Endothelial cell of umbilical vein (primary cell): ENCODE results near the gene FIBCD1. TPM values are rescaled to one million over a fixed set of nuclear protein-coding genes. Genes with fewer than 3 reads are reported as not detected.

Experiments used
- BruUV-seq: library from RNA; stranded (reverse); fragments of 400-500 nt; replicated peaks from 2 replicates; lab custom pipeline; 2021; lab: Mats Ljungman, UMichigan
- CTCF ChIA-PET: fragments of 300-600, 350-600 bp; sonication (Branson Sonifier 250); formaldehyde crosslinking; loops from one replicate; lab custom pipeline; 2021; ENCODE audit warnings: antibody characterized with exemption, inconsistent platforms; lab: Charles Lee
- POLR2A ChIA-PET: fragments of 300-600, 350-600 bp; sonication (Branson Sonifier 250); formaldehyde crosslinking; loops from one replicate; lab custom pipeline; 2021; ENCODE audit warnings: antibody characterized with exemption, inconsistent platforms; lab: Charles Lee
- DNase-seq: peaks from one replicate; pipeline ENCODE4 v3.0.0-alpha.2; 2011; ENCODE audit warnings: low read depth, low spot score
- FAIRE-seq: peaks from 2 replicates; lab custom pipeline; 2011; peaks lifted over from hg19 to GRCh38; lab: Jason Lieb, UNC
- H2AFZ ChIP-seq: 2 replicates; pipeline ENCODE4 v1.6.0; 2012; ENCODE audit warnings: low read depth, low read length, control low read depth, inconsistent platforms
- H3K27ac ChIP-seq: 2 replicates; pipeline ENCODE4 v1.5.1; 2011; ENCODE audit warnings: low read depth, mild to moderate bottlenecking, control low read depth, low read length, moderate library complexity; ENCODE audit not compliant: insufficient read depth
- H3K27me3 ChIP-seq, 2 experiments: 2 replicates each; pipeline versions ENCODE4 v1.6.0 to v1.6.1; 2011; ENCODE audit warnings: low read length in 2 of 2, mixed read lengths in 1 of 2; ENCODE audit not compliant: control insufficient read depth in 2 of 2, insufficient read depth in 2 of 2
- H3K36me3 ChIP-seq, 2 experiments: 2 replicates in 1 of 2; 3 replicates in 1 of 2; pipeline ENCODE4 v1.5.1; 2011; ENCODE audit warnings: low read length in 2 of 2, mild to moderate bottlenecking in 1 of 2, moderate library complexity in 1 of 2; ENCODE audit not compliant: control insufficient read depth in 2 of 2, insufficient read depth in 2 of 2; ENCODE audit errors: extremely low read depth in 1 of 2
- H3K4me1 ChIP-seq: 3 replicates; pipeline ENCODE4 v1.5.1; 2011; ENCODE audit warnings: mild to moderate bottlenecking, low read length; ENCODE audit not compliant: control insufficient read depth, insufficient read depth; ENCODE audit errors: extremely low read depth
- H3K4me2 ChIP-seq: 2 replicates; pipeline ENCODE4 v1.6.1; 2011; ENCODE audit warnings: low read length, control low read depth, mixed read lengths; ENCODE audit not compliant: insufficient read depth
- H3K4me3 ChIP-seq, 3 experiments: fragments of 200-600 bp in 1 of 3; sonication (generic), shearing (Covaris generic) in 1 of 3; replicated peaks in 1 of 3; 2 replicates each; pipeline ENCODE4 v1.5.1; 2011 to 2016; ENCODE audit warnings: control low read depth in 3 of 3, low read length in 3 of 3, mild to moderate bottlenecking in 2 of 3, inconsistent platforms in 1 of 3, low read depth in 1 of 3, moderate library complexity in 1 of 3; ENCODE audit not compliant: insufficient read depth in 1 of 3
- H3K79me2 ChIP-seq: 2 replicates; pipeline ENCODE4 v1.6.0; 2012; ENCODE audit warnings: low read length, inconsistent platforms; ENCODE audit not compliant: control insufficient read depth, insufficient read depth
- H3K9ac ChIP-seq: replicated peaks from 2 replicates; pipeline ENCODE3; 2011; ENCODE audit warnings: low read length, control low read depth; ENCODE audit not compliant: insufficient read depth; ENCODE audit errors: extremely low read depth
- H3K9me1 ChIP-seq: replicated peaks from 3 replicates; pipeline ENCODE4 v1.6.0; 2011; ENCODE audit warnings: mild to moderate bottlenecking, low read length; ENCODE audit not compliant: control insufficient read depth, insufficient read depth; ENCODE audit errors: extremely low read depth
- H3K9me3 ChIP-seq: replicated peaks from 2 replicates; pipeline ENCODE4 v1.5.1; 2012; ENCODE audit warnings: low read length, inconsistent platforms; ENCODE audit not compliant: control insufficient read depth, insufficient read depth
- H4K20me1 ChIP-seq: replicated peaks from 2 replicates; pipeline ENCODE3; 2011; ENCODE audit warnings: mild to moderate bottlenecking, low read length; ENCODE audit not compliant: control insufficient read depth, insufficient read depth; ENCODE audit errors: extremely low read depth
- EZH2 ChIP-seq: IDR thresholded peaks from 2 replicates; pipeline ENCODE4 v1.6.1; 2012; ENCODE audit warnings: borderline replicate concordance, low read depth, mild to moderate bottlenecking, moderate library complexity, low read length, inconsistent platforms; ENCODE audit not compliant: severe bottlenecking
- FOS ChIP-seq: IDR thresholded peaks from 2 replicates; pipeline ENCODE4 v1.6.1; 2011; ENCODE audit warnings: mild to moderate bottlenecking, low read length, moderate library complexity, borderline replicate concordance; ENCODE audit not compliant: insufficient read depth
- GATA2 ChIP-seq: IDR thresholded peaks from 2 replicates; pipeline ENCODE4 v1.7.0; 2011; ENCODE audit warnings: low read depth, mild to moderate bottlenecking, moderate library complexity, mixed read lengths, low read length; ENCODE audit not compliant: insufficient read length, insufficient read depth
- JUN ChIP-seq: IDR thresholded peaks from 2 replicates; pipeline ENCODE4 v1.6.1; 2011; ENCODE audit warnings: borderline replicate concordance, low read depth; ENCODE audit not compliant: insufficient read length, insufficient read depth
- MYC ChIP-seq: IDR thresholded peaks from one replicate; pipeline ENCODE4 v1.6.1; 2011; ENCODE audit warnings: mild to moderate bottlenecking, low read depth, low read length
- POLR2A ChIP-seq: IDR thresholded peaks from 2 replicates; pipeline ENCODE4 v1.6.1; 2012; ENCODE audit warnings: low read depth, mild to moderate bottlenecking, control low read depth, low read length
- POLR2AphosphoS5 ChIP-seq: IDR thresholded peaks from 2 replicates; pipeline ENCODE4 v1.6.1; 2012; ENCODE audit warnings: low read depth, mild to moderate bottlenecking, control low read depth, low read length, moderate library complexity; ENCODE audit not compliant: insufficient read depth
- dilution Hi-C: fragments of 300-500 bp; cut with MboI; formaldehyde crosslinking; loops from one replicate; pipeline ENCODE4 v1.15.0; 2019; ENCODE audit warnings: low sequenced_read_pairs; ENCODE audit not compliant: extremely low pct_ligation_motif_present
- intact Hi-C: fragments of 100-400 bp; cut with micrococcal nuclease; formaldehyde crosslinking; loops from one replicate; pipeline ENCODE4 v1.10.0; 2022
- polyA plus RNA-seq, 4 experiments: library from polyadenylated mRNA; depleted of rRNA in 3 of 4; stranded (reverse) in 3 of 4; unstranded in 1 of 4; fragments of >200 nt; gene quantifications; 2 replicates each; pipeline versions ENCODE4 v1.2.1 to v1.2.3, GENCODE V29; 2011 to 2012; ENCODE audit warnings: missing spikeins in 1 of 4
- total RNA-seq: library from RNA; stranded (reverse); gene quantifications from 2 replicates; pipeline ENCODE4 v1.2.3, GENCODE V29; 2021
- TF ChIP-seq, protein P1 (sequence below), 2 donors: IDR thresholded peaks; 1 replicate in 1 of 2; 2 replicates in 1 of 2; pipeline ENCODE4 v1.5.1; 2011; ENCODE audit warnings: low read length in 2 of 2, mild to moderate bottlenecking in 2 of 2, moderate library complexity in 2 of 2, control low read depth in 1 of 2, inconsistent platforms in 1 of 2, low read depth in 1 of 2; ENCODE audit not compliant: insufficient read depth in 1 of 2; ENCODE audit errors: extremely low read depth in 1 of 2
- TF ChIP-seq, protein P2 (sequence below): IDR thresholded peaks from 2 replicates; pipeline ENCODE4 v1.6.1; 2011; ENCODE audit not compliant: insufficient read depth, insufficient read length

FIBCD1 gene
- total and polyA plus RNA-seq, 2 donors (not counting 3 experiments of a cell fraction or from before 2014, with no cell fraction given), result 0.14 TPM; not detected in 1

DNA sequence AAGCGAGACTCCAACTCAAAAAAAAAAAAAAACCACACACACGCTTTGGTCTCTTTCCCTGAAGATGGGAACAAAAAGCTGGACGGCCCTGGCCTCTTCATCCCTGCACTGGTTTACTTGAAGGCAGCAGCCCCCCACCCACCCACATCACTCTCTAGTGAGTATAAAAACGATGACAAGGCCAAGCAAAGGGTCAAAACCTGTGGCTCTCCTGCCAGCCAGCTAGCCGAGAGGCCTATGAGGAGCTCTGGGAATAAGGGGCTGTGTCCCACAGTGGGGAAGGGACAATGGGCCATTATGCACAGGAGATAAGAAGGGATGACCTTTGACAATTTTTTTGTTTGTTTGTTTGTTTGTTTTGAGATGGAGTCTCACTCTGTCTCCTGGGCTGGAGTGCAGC, 55.6 kb downstream of the FIBCD1 start:
- POLR2A ChIA-PET, result no interaction called here
- no TSS peak for BruUV-seq

More for the DNA sequence above, 55.6 kb downstream of the FIBCD1 start:
- H4K20me1 ChIP-seq, result no peaks in the 10 kb centered on the region
- H3K27ac ChIP-seq, result no peak overlapping the region
- H3K9me3 ChIP-seq, result no peaks in the 10 kb centered on the region
- FAIRE-seq (no peak), DNase-seq (no peak)
- TF ChIP-seq EZH2, result no peak
- no peak for TF ChIP-seq GATA2
- TF ChIP-seq POLR2AphosphoS5, result no peak
- TF ChIP-seq, protein P1, sequence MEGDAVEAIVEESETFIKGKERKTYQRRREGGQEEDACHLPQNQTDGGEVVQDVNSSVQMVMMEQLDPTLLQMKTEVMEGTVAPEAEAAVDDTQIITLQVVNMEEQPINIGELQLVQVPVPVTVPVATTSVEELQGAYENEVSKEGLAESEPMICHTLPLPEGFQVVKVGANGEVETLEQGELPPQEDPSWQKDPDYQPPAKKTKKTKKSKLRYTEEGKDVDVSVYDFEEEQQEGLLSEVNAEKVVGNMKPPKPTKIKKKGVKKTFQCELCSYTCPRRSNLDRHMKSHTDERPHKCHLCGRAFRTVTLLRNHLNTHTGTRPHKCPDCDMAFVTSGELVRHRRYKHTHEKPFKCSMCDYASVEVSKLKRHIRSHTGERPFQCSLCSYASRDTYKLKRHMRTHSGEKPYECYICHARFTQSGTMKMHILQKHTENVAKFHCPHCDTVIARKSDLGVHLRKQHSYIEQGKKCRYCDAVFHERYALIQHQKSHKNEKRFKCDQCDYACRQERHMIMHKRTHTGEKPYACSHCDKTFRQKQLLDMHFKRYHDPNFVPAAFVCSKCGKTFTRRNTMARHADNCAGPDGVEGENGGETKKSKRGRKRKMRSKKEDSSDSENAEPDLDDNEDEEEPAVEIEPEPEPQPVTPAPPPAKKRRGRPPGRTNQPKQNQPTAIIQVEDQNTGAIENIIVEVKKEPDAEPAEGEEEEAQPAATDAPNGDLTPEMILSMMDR (IDR thresholded peaks at IDR 0.05; ENCODE audit: extremely low read depth in 1 of 2, insufficient read depth in 1 of 2, low read depth in 1 of 2, low read length in 2 of 2), result no peak
- no peak for TF ChIP-seq FOS
- no peak for TF ChIP-seq MYC
- no peak for TF ChIP-seq POLR2A
- TF ChIP-seq JUN, result no peak
- TF ChIP-seq, protein P2, sequence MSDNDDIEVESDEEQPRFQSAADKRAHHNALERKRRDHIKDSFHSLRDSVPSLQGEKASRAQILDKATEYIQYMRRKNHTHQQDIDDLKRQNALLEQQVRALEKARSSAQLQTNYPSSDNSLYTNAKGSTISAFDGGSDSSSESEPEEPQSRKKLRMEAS, result no peak
- dilution Hi-C loops (no loop called here), intact Hi-C loops (no loop called here)
- no peak overlapping the region for H3K9ac ChIP-seq
- H2AFZ ChIP-seq, result no peak overlapping the region
- H3K4me1 ChIP-seq, result no peaks in the 10 kb centered on the region
- peaks cover 3% of the 10 kb centered on the region for H3K79me2 ChIP-seq
- H3K9me1 ChIP-seq, result no peaks in the 10 kb centered on the region
- CTCF ChIA-PET, result interaction anchor here (0.6 to 1.9 kb wide), 3 partner anchors 9 to 163 kb away, joined by 3 to 8 read pairs (median 4); no protein-coding TSS in a partner anchor
- no peak overlapping the region for H3K4me3 ChIP-seq
- H3K36me3 ChIP-seq, result peaks cover 52 to 77% of the 10 kb centered on the region in 2 experiments
- H3K27me3 ChIP-seq, result no peaks in the 10 kb centered on the region
- H3K4me2 ChIP-seq, result no peak overlapping the region
